MM.1S (cell line): ENCODE measurements around the gene ACAD11.

Experiments used
- DNase-seq: peaks from one replicate; pipeline ENCODE4 v3.0.0-alpha.2; 2015
- H2AFZ ChIP-seq: fragments of 300-600 bp; sonication (generic); 2 replicates; pipeline ENCODE4 v1.6.0; 2016; ENCODE audit warnings: antibody characterized with exemption, low read length
- H3F3A ChIP-seq: fragments of 300-600 bp; sonication (generic); 2 replicates; pipeline ENCODE4 v1.6.1; 2016; ENCODE audit warnings: mild to moderate bottlenecking, antibody characterized with exemption, low read length, moderate library complexity, mixed read lengths; ENCODE audit not compliant: insufficient read depth
- H3K27ac ChIP-seq: fragments of 300-600 bp; sonication (generic); 2 replicates; pipeline ENCODE4 v1.5.1; 2016; ENCODE audit warnings: mild to moderate bottlenecking, low read length
- H3K27me3 ChIP-seq: fragments of 300-600 bp; sonication (generic); replicated peaks from 2 replicates; pipeline ENCODE4 v1.6.0; 2016; ENCODE audit warnings: low read length; ENCODE audit not compliant: insufficient read depth
- H3K36me3 ChIP-seq: fragments of 300-600 bp; sonication (generic); replicated peaks from 2 replicates; pipeline ENCODE4 v1.6.1; 2016; ENCODE audit warnings: mild to moderate bottlenecking, low read length, mixed read lengths; ENCODE audit not compliant: insufficient read depth
- H3K4me1 ChIP-seq: fragments of 300-600 bp; sonication (generic); 2 replicates; pipeline ENCODE4 v1.6.1; 2016; ENCODE audit warnings: low read length, mixed read lengths
- H3K4me2 ChIP-seq: fragments of 300-600 bp; sonication (generic); 2 replicates; pipeline ENCODE4 v1.6.0; 2016; ENCODE audit warnings: low read depth, low read length
- H3K4me3 ChIP-seq: fragments of 300-600 bp; sonication (generic); 2 replicates; pipeline ENCODE4 v1.5.1; 2016; ENCODE audit warnings: low read length, mixed read lengths
- H3K79me2 ChIP-seq: fragments of 300-600 bp; sonication (generic); 2 replicates; pipeline ENCODE4 v1.6.1; 2016; ENCODE audit warnings: mixed run types, low read length, mixed read lengths
- H3K9ac ChIP-seq: fragments of 300-600 bp; sonication (generic); 2 replicates; pipeline ENCODE4 v1.6.1; 2016; ENCODE audit warnings: low read length, mixed read lengths
- H3K9me2 ChIP-seq: fragments of 300-600 bp; sonication (generic); replicated peaks from 2 replicates; pipeline ENCODE4 v1.6.1; 2016; ENCODE audit warnings: mild to moderate bottlenecking, low read length, mixed read lengths; ENCODE audit not compliant: insufficient read depth
- H3K9me3 ChIP-seq: fragments of 300-600 bp; sonication (generic); replicated peaks from 2 replicates; pipeline ENCODE4 v1.6.1; 2016; ENCODE audit warnings: mild to moderate bottlenecking, low read length, mixed read lengths; ENCODE audit not compliant: insufficient read depth
- H4K20me1 ChIP-seq: fragments of 300-600 bp; sonication (generic); 2 replicates; pipeline ENCODE4 v1.6.1; 2016; ENCODE audit warnings: mild to moderate bottlenecking, low read length, moderate library complexity, mixed read lengths; ENCODE audit not compliant: insufficient read depth
- CTCF ChIP-seq: fragments of 300-600 bp; sonication (generic); IDR thresholded peaks from 2 replicates; pipeline ENCODE4 v1.5.1; 2016; ENCODE audit warnings: antibody characterized with exemption, low read length, mixed read lengths
- EZH2 ChIP-seq: fragments of 300-600 bp; sonication (generic); optimal IDR thresholded peaks from 2 replicates; pipeline ENCODE3; 2017; ENCODE audit warnings: low read depth, mild to moderate bottlenecking, antibody characterized with exemption, low read length, mixed read lengths
- EZH2phosphoT487 ChIP-seq: fragments of 300-600 bp; sonication (generic); IDR thresholded peaks from 2 replicates; pipeline ENCODE4 v1.6.1; 2018; ENCODE audit warnings: antibody characterized with exemption, low read length

ACAD11 gene

GRCh38 chr3:132555306-132556035, 104.1 kb downstream of the ACAD11 start:
- H3K27ac ChIP-seq: no peak overlapping the region
- H3K4me1 ChIP-seq: peaks cover 19% of the 10 kb centered on the region
- DNase-seq: no peak
- no peak overlapping the region for H2AFZ ChIP-seq
- no peak overlapping the region for H3K4me2 ChIP-seq
- TF ChIP-seq EZH2phosphoT487: no peak
- no peak for TF ChIP-seq EZH2
- TF ChIP-seq CTCF: no peak
- H3F3A ChIP-seq: peaks cover 8% of the 10 kb centered on the region
- no peaks in the 10 kb centered on the region for H3K79me2 ChIP-seq
- H3K9ac ChIP-seq: no peak overlapping the region
- no peaks in the 10 kb centered on the region for H3K27me3 ChIP-seq
- H3K9me2 ChIP-seq: no peaks in the 10 kb centered on the region
- no peak overlapping the region for H3K4me3 ChIP-seq
- no peaks in the 10 kb centered on the region for H3K9me3 ChIP-seq
- no peaks in the 10 kb centered on the region for H3K36me3 ChIP-seq
- no peaks in the 10 kb centered on the region for H4K20me1 ChIP-seq

- Histone ChIP-seq H3K27ac (no peak overlapping the region), H3K4me1 (peaks cover 29% of the 10 kb centered on the region), H3K36me3 (no peaks in the 10 kb centered on the region), H3K27me3 (no peaks in the 10 kb centered on the region), H3K79me2 (no peaks in the 10 kb centered on the region), H3K4me2 (no peak overlapping the region), H3F3A (peaks cover 19% of the 10 kb centered on the region), H4K20me1 (no peaks in the 10 kb centered on the region), H3K9me2 (no peaks in the 10 kb centered on the region), H3K4me3 (no peak overlapping the region), H3K9ac (no peak overlapping the region), H3K9me3 (no peaks in the 10 kb centered on the region), H2AFZ (no peak overlapping the region)
- TF ChIP-seq CTCF: no peak
- no peak for TF ChIP-seq EZH2
- TF ChIP-seq EZH2phosphoT487: no peak
- DNase-seq: no peak
These were observed 105.2 kb downstream of the ACAD11 start for GRCh38 chr3:132554437-132554836.

- Histone ChIP-seq H3K79me2 (no peaks in the 10 kb centered on the region), H3K9me2 (no peaks in the 10 kb centered on the region), H3K9ac (no peak overlapping the region), H3K4me1 (peaks cover 36% of the 10 kb centered on the region), H3F3A (peaks cover 22% of the 10 kb centered on the region), H3K27me3 (no peaks in the 10 kb centered on the region), H3K9me3 (no peaks in the 10 kb centered on the region), H3K4me3 (no peak overlapping the region), H3K27ac (no peak overlapping the region), H3K4me2 (no peak overlapping the region), H3K36me3 (no peaks in the 10 kb centered on the region), H2AFZ (no peak overlapping the region), H4K20me1 (no peaks in the 10 kb centered on the region)
- DNase-seq: no peak
- TF ChIP-seq CTCF: no peak
- TF ChIP-seq EZH2phosphoT487: no peak
- no peak for TF ChIP-seq EZH2
These were observed 105.8 kb downstream of the ACAD11 start for GRCh38 chr3:132553826-132554225.
